H9 (cell line): ENCODE data around the gene PPP4R2. TPM values are rescaled to one million over a fixed set of nuclear protein-coding genes. Genes with fewer than 3 reads are reported as not detected.

Experiments
- DNase-seq: peaks from one replicate; pipeline ENCODE4 v3.0.0-alpha.2; 2017
- H2AFZ ChIP-seq: one replicate; pipeline ENCODE4 v1.6.1; 2013; ENCODE audit warnings: mild to moderate bottlenecking, low read length, control low read depth, moderate library complexity
- H2AK5ac ChIP-seq: 2 replicates; pipeline ENCODE4 v1.6.1; 2013; ENCODE audit warnings: low read length, control low read depth, mixed read lengths; ENCODE audit not compliant: insufficient read length
- H2BK120ac ChIP-seq: one replicate; pipeline ENCODE4 v1.6.1; 2013; ENCODE audit warnings: low read depth, mild to moderate bottlenecking, low read length, control low read depth, inconsistent platforms; ENCODE audit not compliant: poor library complexity, severe bottlenecking
- H2BK12ac ChIP-seq: 2 replicates; pipeline ENCODE4 v1.6.1; 2013; ENCODE audit warnings: low read length, control low read depth, mixed read lengths, low read depth; ENCODE audit not compliant: insufficient read length
- H2BK15ac ChIP-seq: 2 replicates; pipeline ENCODE4 v1.6.1; 2013; ENCODE audit warnings: low read depth, low read length, control low read depth
- H2BK20ac ChIP-seq: one replicate; pipeline ENCODE4 v1.6.1; 2013; ENCODE audit warnings: low read depth, mild to moderate bottlenecking, low read length, control low read depth, inconsistent platforms; ENCODE audit not compliant: poor library complexity, severe bottlenecking
- H2BK5ac ChIP-seq: 2 replicates; pipeline ENCODE4 v1.6.1; 2013; ENCODE audit warnings: low read length, control low read depth, mixed read lengths; ENCODE audit not compliant: insufficient read length
- H3K14ac ChIP-seq: 2 replicates; pipeline ENCODE4 v1.6.1; 2013; ENCODE audit warnings: low read length, control low read depth; ENCODE audit not compliant: insufficient read depth
- H3K18ac ChIP-seq: 2 replicates; pipeline ENCODE4 v1.6.1; 2013; ENCODE audit warnings: low read depth, mild to moderate bottlenecking, mixed read lengths, low read length, control low read depth; ENCODE audit not compliant: insufficient read length
- H3K23ac ChIP-seq: 2 replicates; pipeline ENCODE4 v1.6.1; 2013; ENCODE audit warnings: low read length, control low read depth, mixed read lengths, low read depth; ENCODE audit not compliant: insufficient read length
- H3K23me2 ChIP-seq: 2 replicates; pipeline ENCODE4 v1.6.1; 2013; ENCODE audit warnings: low read depth, mild to moderate bottlenecking, mixed read lengths, low read length, control low read depth; ENCODE audit not compliant: insufficient read length, poor library complexity, severe bottlenecking
- H3K27ac ChIP-seq: 2 replicates; pipeline ENCODE4 v1.5.1; 2013; ENCODE audit warnings: low read length, control low read depth, mixed read lengths, low read depth; ENCODE audit not compliant: insufficient read length
- H3K27me3 ChIP-seq: 2 replicates; pipeline ENCODE4 v1.6.1; 2013; ENCODE audit warnings: low read length, control low read depth, inconsistent platforms; ENCODE audit not compliant: insufficient read depth
- H3K4ac ChIP-seq: 2 replicates; pipeline ENCODE4 v1.6.1; 2013; ENCODE audit warnings: low read depth, mild to moderate bottlenecking, control low read depth, inconsistent platforms, low read length, moderate library complexity
- H3K4me1 ChIP-seq: 2 replicates; pipeline ENCODE4 v1.6.1; 2013; ENCODE audit warnings: low read length, control low read depth, inconsistent platforms; ENCODE audit not compliant: insufficient read depth
- H3K4me2 ChIP-seq: 2 replicates; pipeline ENCODE4 v1.6.1; 2013; ENCODE audit warnings: low read length, control low read depth, mixed read lengths; ENCODE audit not compliant: insufficient read length, insufficient read depth
- H3K56ac ChIP-seq: 2 replicates; pipeline ENCODE4 v1.6.1; 2013; ENCODE audit warnings: low read depth, mild to moderate bottlenecking, mixed read lengths, low read length, control low read depth; ENCODE audit not compliant: insufficient read length
- H3K79me1 ChIP-seq: 2 replicates; pipeline ENCODE4 v1.6.1; 2013; ENCODE audit warnings: low read depth, mild to moderate bottlenecking, moderate library complexity, low read length, control low read depth, inconsistent platforms; ENCODE audit not compliant: insufficient read depth, poor library complexity, severe bottlenecking
- H3K79me2 ChIP-seq: 2 replicates; pipeline ENCODE4 v1.6.1; 2013; ENCODE audit warnings: low read length, control low read depth, inconsistent platforms; ENCODE audit not compliant: insufficient read depth
- H3K9ac ChIP-seq: 2 replicates; pipeline ENCODE4 v1.6.1; 2013; ENCODE audit warnings: low read length, control low read depth, mixed read lengths; ENCODE audit not compliant: insufficient read length; ENCODE audit errors: extremely low read depth
- H3K9me3 ChIP-seq: one replicate; pipeline ENCODE4 v1.6.1; 2013; ENCODE audit warnings: low read depth, low read length, inconsistent platforms; ENCODE audit not compliant: control insufficient read depth
- H3T11ph ChIP-seq: one replicate; pipeline ENCODE4 v1.6.1; 2013; ENCODE audit warnings: mild to moderate bottlenecking, low read length, control low read depth, inconsistent platforms
- H4K20me1 ChIP-seq: one replicate; pipeline ENCODE4 v1.6.1; 2013; ENCODE audit not compliant: control insufficient read depth, insufficient read length, insufficient read depth
- H4K5ac ChIP-seq: 2 replicates; pipeline ENCODE4 v1.6.1; 2013; ENCODE audit warnings: low read depth, mild to moderate bottlenecking, mixed read lengths, low read length, control low read depth; ENCODE audit not compliant: insufficient read length
- H4K8ac ChIP-seq: replicated peaks from 2 replicates; pipeline ENCODE4 v1.6.1; 2013; ENCODE audit warnings: low read length, control low read depth, mixed read lengths, low read depth; ENCODE audit not compliant: insufficient read length
- H4K91ac ChIP-seq: 2 replicates; pipeline ENCODE4 v1.6.1; 2013; ENCODE audit warnings: low read depth, mild to moderate bottlenecking, moderate library complexity, mixed read lengths, low read length, control low read depth; ENCODE audit not compliant: insufficient read length
- H3K27ac Mint-ChIP-seq, 3 experiments: 2 replicates in 2 of 3; 3 replicates in 1 of 3; pipeline ENCODE4 v1.8.0; 2020 to 2021; ENCODE audit warnings: mixed read lengths in 3 of 3, mild to moderate bottlenecking in 1 of 3, moderate library complexity in 1 of 3
- H3K27me3 Mint-ChIP-seq: 2 replicates; pipeline ENCODE4 v1.8.0; 2021; ENCODE audit warnings: low read depth, mild to moderate bottlenecking, moderate library complexity, mixed read lengths
- H3K36me3 Mint-ChIP-seq, 3 experiments: 2 replicates in 2 of 3; 3 replicates in 1 of 3; pipeline ENCODE4 v1.8.0; 2020 to 2021; ENCODE audit warnings: low read depth in 3 of 3, mixed read lengths in 3 of 3; ENCODE audit not compliant: insufficient read depth in 1 of 3
- H3K4me1 Mint-ChIP-seq, 2 experiments: 2 replicates each; pipeline ENCODE4 v1.8.0; 2020; ENCODE audit warnings: mixed read lengths in 2 of 2
- H3K4me3 Mint-ChIP-seq, 2 experiments: 2 replicates in 1 of 2; 3 replicates in 1 of 2; pipeline ENCODE4 v1.8.0; 2020 to 2021; ENCODE audit warnings: mild to moderate bottlenecking in 2 of 2, mixed read lengths in 2 of 2, moderate library complexity in 1 of 2
- H3K9me3 Mint-ChIP-seq, 2 experiments: 2 replicates in 1 of 2; 3 replicates in 1 of 2; pipeline ENCODE4 v1.8.0; 2020; ENCODE audit warnings: mild to moderate bottlenecking in 2 of 2, mixed read lengths in 2 of 2, moderate library complexity in 1 of 2
- CTCF ChIP-seq: fragments of 200-600 bp; sonication (generic); conservative IDR thresholded peaks from 3 replicates; pipeline ENCODE4 v1.8.0; 2021; ENCODE audit warnings: antibody characterized with exemption, mild to moderate bottlenecking
- WGBS: extraction: QIAGEN DNeasy Blood & Tissue Kit; methylation state at CpG from one replicate; pipeline ENCODE4 v1.1.7; 2013; ENCODE audit warnings: missing lambda C conversion rate, low lambda C conversion rate, mixed read lengths; ENCODE audit not compliant: insufficient read length; ENCODE audit errors: extremely low coverage; 5-methylcytosine and 5-hydroxymethylcytosine counted together
- total RNA-seq: library from RNA; stranded (reverse); gene quantifications from 2 replicates; pipeline ENCODE4 v1.2.1, GENCODE V29; 2021

Gene PPP4R2
- total RNA-seq, 1 experiment from 2014 or later: 132 TPM

- Histone ChIP-seq H3K27me3 (no peaks in the 10 kb centered on the region), H3K27ac (no peak overlapping the region), H3K23ac (no peak overlapping the region), H3K56ac (no peak overlapping the region), H3K79me1 (no peaks in the 10 kb centered on the region), H2BK15ac (no peak overlapping the region), H3T11ph (no peak overlapping the region), H2BK20ac (no peak overlapping the region), H3K4me1 (no peaks in the 10 kb centered on the region; the same call in 1 of the 2 replicates), H3K9me3 (no peaks in the 10 kb centered on the region), H3K18ac (no peak overlapping the region), H3K9ac (no peak overlapping the region), H2BK12ac (no peak overlapping the region), H3K4ac (no peak overlapping the region), H2BK120ac (no peak overlapping the region), H3K79me2 (no peaks in the 10 kb centered on the region), H2AFZ (no peak overlapping the region), H3K23me2 (no peaks in the 10 kb centered on the region), H4K91ac (no peak overlapping the region), H3K14ac (no peak overlapping the region), H4K8ac (no peak overlapping the region), H4K20me1 (no peaks in the 10 kb centered on the region), H2AK5ac (no peak overlapping the region), H3K4me2 (no peak overlapping the region), H4K5ac (no peak overlapping the region), H2BK5ac (no peak overlapping the region)
- H3K27me3 Mint-ChIP-seq: no peaks in the 10 kb centered on the region
- no peaks in the 10 kb centered on the region; a peak in 1 of 5 replicates for H3K9me3 Mint-ChIP-seq
- no peak overlapping the region for H3K27ac Mint-ChIP-seq
- no peak overlapping the region for H3K4me3 Mint-ChIP-seq
- no peak for DNase-seq
- peak; percentile 37; the same call in 2 of the 3 replicates for TF ChIP-seq CTCF
- no peaks in the 10 kb centered on the region for H3K36me3 Mint-ChIP-seq
- H3K4me1 Mint-ChIP-seq: peaks cover 14 to 17% of the 10 kb centered on the region in 2 experiments
- WGBS: no CpG with 5 or more reads among the region's 5 CpGs
Measured at GRCh38 chr3:72977060-72977808, 19.4 kb upstream of the PPP4R2 start.
